GM19452 (cell line): Measurements from ENCODE around the gene EXOC3L4.
"Not testable (repeated sequence)": the region's sequence is repeated elsewhere in the genome, so short reads cannot be mapped to it uniquely, and the experiment has no call there.

Source experiments
- ATAC-seq: cut with Tn5 transposase; IDR thresholded peaks from one replicate; pipeline ENCODE4 v1.9.1; 2021; ENCODE audit not compliant: unreplicated experiment

EXOC3L4 gene

GRCh38 chr14:103104654-103105452 lies 10.3 kb downstream of the EXOC3L4 start:
- no peak for ATAC-seq

GRCh38 chr14:103105580-103106150 lies 11.1 kb downstream of the EXOC3L4 start:
- no peak for ATAC-seq

- ATAC-seq = no peak
Observed at GRCh38 chr14:103107455-103107854, 12.9 kb downstream of the EXOC3L4 start.

- ATAC-seq = no peak
Observed at GRCh38 chr14:103107941-103108748, 13.6 kb downstream of the EXOC3L4 start.

- no peak for ATAC-seq
Observed at GRCh38 chr14:103108749-103109207, 14.3 kb downstream of the EXOC3L4 start.

GRCh38 chr14:103109535-103110441 lies 15.3 kb downstream of the EXOC3L4 start:
- no peak for ATAC-seq

GRCh38 chr14:103110681-103111231 lies 16.2 kb downstream of the EXOC3L4 start:
- no peak for ATAC-seq

GRCh38 chr14:103111232-103111868 lies 16.8 kb downstream of the EXOC3L4 start:
- ATAC-seq = no peak

- ATAC-seq = no peak
Observed at GRCh38 chr14:103112400-103113243, 18.1 kb downstream of the EXOC3L4 start.

- no peak for ATAC-seq
Observed at GRCh38 chr14:103113303-103113702, 18.8 kb downstream of the EXOC3L4 start.

- no peak for ATAC-seq
Observed at GRCh38 chr14:103113774-103114173, 19.2 kb downstream of the EXOC3L4 start.

GRCh38 chr14:103115086-103115679 lies 20.7 kb downstream of the EXOC3L4 start:
- not testable (repeated sequence) for ATAC-seq

- no peak for ATAC-seq
Observed at GRCh38 chr14:103115845-103116572, 21.5 kb downstream of the EXOC3L4 start.

- no peak for ATAC-seq
Observed at GRCh38 chr14:103116636-103117035, 22.1 kb downstream of the EXOC3L4 start.

- not testable (repeated sequence) for ATAC-seq
Observed at GRCh38 chr14:103117499-103117898, 23.0 kb downstream of the EXOC3L4 start.

- no peak for ATAC-seq
Observed at GRCh38 chr14:103118018-103118662, 23.6 kb downstream of the EXOC3L4 start.

- no peak for ATAC-seq
Observed at GRCh38 chr14:103118663-103119404, 24.3 kb downstream of the EXOC3L4 start.
